GM21447 (cell line): ENCODE measurements around the gene ATF3.

Experiments
- ATAC-seq: cut with Tn5 transposase; IDR thresholded peaks from one replicate; pipeline ENCODE4 v1.9.1; 2021; ENCODE audit not compliant: unreplicated experiment

Gene ATF3

GRCh38 chr1:212607913-212608391 lies 609 bp upstream of the ATF3 start:
- peak; percentile 8 for ATAC-seq

- peak; percentile 13 for ATAC-seq
Measured at GRCh38 chr1:212608959-212609700, 569 bp downstream of the ATF3 start.

GRCh38 chr1:212609701-212610574 lies 1.4 kb downstream of the ATF3 start:
- no peak for ATAC-seq

GRCh38 chr1:212610575-212610967 lies 2.0 kb downstream of the ATF3 start:
- no peak for ATAC-seq

- ATAC-seq, result no peak
Measured at GRCh38 chr1:212611000-212611948, 2.7 kb downstream of the ATF3 start.

- ATAC-seq, result no peak
Measured at GRCh38 chr1:212612041-212612961, 3.7 kb downstream of the ATF3 start.

GRCh38 chr1:212613440-212614335 lies 5.1 kb downstream of the ATF3 start:
- ATAC-seq, result no peak

- ATAC-seq, result no peak
Measured at GRCh38 chr1:212614453-212615200, 6.1 kb downstream of the ATF3 start.

- ATAC-seq, result no peak
Measured at GRCh38 chr1:212615201-212615470, 6.6 kb downstream of the ATF3 start.

GRCh38 chr1:212618466-212619210 lies 10.1 kb downstream of the ATF3 start:
- ATAC-seq, result no peak

GRCh38 chr1:212620293-212620692 lies 11.7 kb downstream of the ATF3 start:
- ATAC-seq, result no peak

GRCh38 chr1:212621043-212621948 lies 12.7 kb downstream of the ATF3 start:
- no peak for ATAC-seq

- ATAC-seq, result no peak
Measured at GRCh38 chr1:212621949-212622305, 13.4 kb downstream of the ATF3 start.

- no peak for ATAC-seq
Measured at GRCh38 chr1:212622467-212622866, 13.9 kb downstream of the ATF3 start.

GRCh38 chr1:212622906-212623305 lies 14.3 kb downstream of the ATF3 start:
- ATAC-seq, result no peak

- ATAC-seq, result no peak
Measured at GRCh38 chr1:212623603-212624002, 15.0 kb downstream of the ATF3 start.
